Activated CD4-positive, alpha-beta T cell treated with anti-CD3 and anti-CD28 coated beads, Interleukin-2, amount 50 U/mL, for 4 hours (primary cell): ENCODE measurements around the gene SYNE2.
"Not testable (repeated sequence)": the region's sequence is repeated elsewhere in the genome, so short reads cannot be mapped to it uniquely, and the experiment has no call there.

Experiments
- DNase-seq, 2 experiments: peaks; one replicate each; pipeline ENCODE4 v3.0.0-alpha.2; 2020

The SYNE2 gene

GRCh38 chr14:64198486-64198885 is 345.7 kb downstream of the SYNE2 start:
- DNase-seq = no peak

GRCh38 chr14:64200170-64200569 is 347.4 kb downstream of the SYNE2 start:
- DNase-seq = no peak

DNA sequence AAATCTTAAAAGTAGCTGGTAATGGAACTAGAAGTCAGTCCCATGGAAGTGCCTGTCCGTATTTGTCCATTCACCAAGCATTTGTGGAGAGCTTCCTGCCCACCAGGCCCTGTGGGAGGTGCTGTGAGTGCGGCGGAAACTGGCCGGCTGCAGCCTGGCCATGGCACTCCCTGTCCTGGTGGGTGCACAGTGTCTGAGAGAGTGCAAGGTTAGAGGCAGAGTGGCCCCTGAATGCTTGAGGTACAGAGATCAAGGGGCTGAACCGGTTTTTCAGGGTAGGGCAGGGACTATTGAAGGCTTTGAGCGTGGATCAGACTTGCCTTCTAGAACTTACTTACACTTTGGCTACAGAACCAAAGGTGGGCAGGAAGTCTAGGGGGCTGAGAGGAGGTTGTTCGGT is 348.5 kb downstream of the SYNE2 start:
- no peak for DNase-seq

DNA sequence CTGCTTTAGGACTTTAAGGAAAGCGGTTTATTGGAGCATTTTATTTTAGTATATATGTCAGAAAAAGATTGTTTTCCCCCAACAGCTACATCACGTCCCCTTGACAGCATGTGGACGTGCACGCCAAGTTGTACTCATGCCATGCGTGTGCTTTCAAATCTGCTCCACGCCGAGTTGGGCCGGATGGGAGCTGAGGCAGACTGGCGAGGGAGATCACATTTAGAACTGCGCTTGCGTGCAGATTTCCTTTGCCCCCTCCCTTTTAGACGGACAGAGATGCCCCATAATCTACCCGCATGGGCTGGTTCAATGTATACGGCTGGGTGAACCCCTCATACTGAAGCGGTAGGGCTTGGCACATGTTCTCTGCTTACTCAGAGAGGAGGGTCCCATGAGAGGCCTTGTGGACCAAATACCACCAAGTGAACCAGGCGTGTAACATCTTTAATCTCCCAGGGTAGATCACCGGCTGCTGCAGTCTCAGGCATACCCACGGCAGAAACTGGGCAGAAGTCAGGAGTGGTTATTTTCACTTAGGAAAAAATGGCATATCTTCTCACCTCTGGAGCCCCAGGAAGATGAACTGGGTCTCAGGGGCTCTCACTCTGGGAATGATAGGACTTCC is 349.2 kb downstream of the SYNE2 start:
- no peak for DNase-seq

DNA sequence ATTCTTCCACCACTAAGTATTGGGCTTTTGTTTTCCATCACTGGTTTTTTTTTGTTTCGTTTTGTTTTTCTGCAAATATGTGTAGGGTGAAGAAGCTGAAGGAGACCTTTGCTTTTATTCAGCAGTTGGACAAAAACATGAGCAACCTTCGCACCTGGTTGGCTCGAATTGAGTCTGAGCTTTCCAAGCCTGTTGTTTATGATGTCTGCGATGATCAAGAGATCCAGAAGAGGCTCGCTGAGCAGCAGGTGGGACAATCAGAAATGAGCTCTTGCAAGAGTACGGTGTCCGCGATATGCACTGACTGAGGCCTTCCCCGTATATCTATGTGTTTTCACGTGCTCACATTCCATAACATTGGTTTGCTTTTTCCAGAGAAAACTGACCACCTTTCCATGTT is 349.9 kb downstream of the SYNE2 start:
- DNase-seq = no peak

GRCh38 chr14:64203366-64204006 is 350.7 kb downstream of the SYNE2 start:
- DNase-seq = no peak

DNA sequence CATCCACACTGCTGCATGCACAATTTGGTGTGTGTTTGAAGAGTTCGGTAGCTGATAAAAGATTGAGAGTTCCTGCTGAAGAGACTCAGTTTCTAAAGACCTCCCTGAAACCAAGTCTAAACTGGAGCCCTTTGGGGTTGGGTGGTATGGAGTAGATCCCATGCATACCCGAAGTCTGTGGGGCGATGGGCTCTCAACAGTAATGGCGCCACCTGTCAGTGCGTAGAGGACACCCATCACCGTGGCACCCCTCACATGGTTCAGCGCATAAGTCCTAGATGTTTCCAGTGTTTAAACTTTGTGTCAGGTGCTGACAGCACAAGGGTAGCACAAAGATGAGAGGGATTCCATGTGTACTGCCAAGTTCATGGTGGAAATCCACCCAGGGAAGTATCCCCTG is 355.5 kb downstream of the SYNE2 start:
- DNase-seq = no peak

DNA sequence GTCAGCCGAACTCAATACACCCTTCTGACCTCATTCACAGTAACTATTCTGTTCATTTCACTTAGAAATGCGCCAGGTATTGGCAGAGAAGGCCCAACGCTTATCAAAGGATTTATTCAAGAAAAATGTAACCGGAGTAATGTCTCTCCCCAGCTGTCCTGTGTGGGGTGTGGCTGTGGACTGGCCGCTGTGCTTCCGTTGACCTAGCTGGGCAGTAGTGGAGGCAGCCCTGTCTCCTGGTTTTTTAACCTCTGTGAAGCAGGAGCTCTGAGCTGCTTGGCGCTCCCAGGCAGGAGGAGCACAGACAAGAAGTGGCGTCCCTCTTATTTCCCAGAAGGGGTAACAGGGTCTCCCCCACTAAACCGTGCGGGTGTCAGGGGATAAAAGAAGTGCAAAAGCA is 356.2 kb downstream of the SYNE2 start:
- no peak for DNase-seq

DNA sequence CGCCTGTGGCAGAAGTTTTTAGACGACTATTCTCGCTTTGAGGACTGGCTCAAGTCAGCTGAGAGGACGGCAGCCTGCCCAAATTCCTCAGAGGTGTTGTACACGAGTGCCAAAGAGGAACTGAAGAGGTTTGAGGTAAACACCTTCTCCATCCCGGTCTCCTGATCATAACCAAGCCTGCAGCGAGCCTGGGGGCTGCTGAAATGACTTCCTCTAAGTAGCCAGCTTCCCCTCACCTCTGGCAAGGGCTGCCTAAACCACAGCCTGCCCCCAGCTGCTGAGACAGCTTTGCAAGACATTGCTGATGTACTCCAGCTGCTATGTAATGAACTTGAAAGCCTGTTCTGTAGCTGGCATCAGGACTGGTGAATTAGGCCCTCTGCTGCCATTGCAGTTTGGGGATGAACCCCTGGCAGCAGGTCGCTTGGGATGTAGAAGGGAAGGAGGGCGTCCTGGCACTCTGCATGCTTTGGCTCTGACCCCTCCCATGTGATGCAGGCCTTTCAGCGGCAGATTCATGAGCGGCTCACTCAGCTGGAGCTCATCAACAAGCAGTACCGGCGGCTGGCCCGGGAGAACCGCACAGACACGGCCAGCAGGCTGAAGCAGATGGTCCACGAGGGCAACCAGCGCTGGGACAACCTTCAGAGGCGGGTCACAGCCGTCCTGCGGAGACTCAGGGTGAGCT is 356.8 kb downstream of the SYNE2 start:
- DNase-seq = no peak

- no peak for DNase-seq
These were observed 357.4 kb downstream of the SYNE2 start for GRCh38 chr14:64210216-64210615.

DNA sequence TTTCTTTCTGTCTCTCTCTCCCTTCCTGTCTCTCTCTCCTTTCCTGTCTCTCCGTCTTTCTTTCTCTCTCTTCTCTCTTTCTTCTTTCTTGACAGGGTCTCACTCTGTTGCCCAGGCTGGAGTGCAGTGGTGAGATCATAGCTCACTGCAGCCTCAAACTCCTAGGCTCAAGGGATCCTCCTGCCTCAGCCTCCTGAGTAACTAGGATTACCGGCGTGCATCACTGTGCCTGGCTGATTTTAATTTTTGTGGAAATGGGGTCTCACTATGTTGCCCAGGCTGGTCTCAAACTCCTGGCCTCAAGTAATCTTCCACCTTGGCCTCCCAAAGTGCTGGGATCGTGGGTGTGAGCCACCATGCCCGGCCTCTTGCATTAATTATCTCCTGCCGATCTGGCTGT is 358.1 kb downstream of the SYNE2 start:
- not testable (repeated sequence) for DNase-seq

DNA sequence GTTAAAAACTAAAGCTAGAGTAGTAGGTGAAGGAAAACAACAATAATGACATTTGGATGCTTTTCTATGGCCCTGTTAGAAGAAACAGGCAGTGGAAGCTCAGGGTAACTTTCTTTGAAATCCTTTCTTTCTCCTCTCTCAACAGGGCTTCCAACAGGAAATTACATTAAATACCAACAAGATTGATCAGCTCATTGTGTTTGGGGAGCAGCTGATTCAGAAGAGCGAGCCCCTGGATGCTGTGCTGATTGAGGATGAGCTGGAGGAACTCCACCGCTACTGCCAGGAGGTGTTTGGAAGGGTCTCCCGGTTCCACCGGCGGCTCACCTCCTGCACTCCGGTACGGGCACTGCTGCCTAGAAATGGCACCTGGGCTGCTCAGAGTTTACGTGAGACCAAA is 359.9 kb downstream of the SYNE2 start:
- DNase-seq = no peak

GRCh38 chr14:64213086-64213485 is 360.3 kb downstream of the SYNE2 start:
- no peak for DNase-seq

DNA sequence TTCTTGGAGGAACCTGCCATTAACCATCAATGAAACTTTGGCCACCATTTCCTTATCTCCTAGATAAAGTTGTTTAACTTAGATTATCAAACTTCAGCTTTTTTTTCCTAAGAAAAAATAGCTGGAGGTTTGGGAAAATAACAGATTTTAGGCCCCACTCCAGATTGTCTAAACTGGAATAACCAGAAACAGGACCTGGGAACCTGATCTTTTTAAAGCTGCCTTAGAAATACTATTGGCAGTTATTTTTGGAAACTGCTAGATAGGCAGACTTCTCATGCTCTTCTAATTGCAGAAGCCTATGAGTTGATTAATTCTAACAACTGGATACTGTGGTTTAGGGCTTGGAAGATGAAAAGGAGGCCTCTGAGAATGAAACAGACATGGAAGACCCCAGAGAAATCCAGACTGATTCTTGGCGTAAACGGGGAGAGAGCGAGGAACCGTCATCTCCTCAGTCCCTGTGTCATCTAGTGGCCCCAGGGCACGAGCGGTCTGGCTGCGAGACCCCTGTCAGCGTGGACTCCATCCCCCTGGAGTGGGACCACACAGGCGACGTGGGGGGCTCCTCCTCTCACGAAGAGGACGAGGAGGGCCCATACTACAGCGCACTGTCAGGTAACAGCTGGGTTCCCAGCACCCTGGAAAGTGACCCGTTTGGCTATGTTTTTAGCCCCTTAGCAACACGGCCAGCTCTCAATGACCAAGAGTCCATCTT is 361.2 kb downstream of the SYNE2 start:
- DNase-seq = no peak

GRCh38 chr14:64215274-64215673 is 362.5 kb downstream of the SYNE2 start:
- no peak for DNase-seq

DNA sequence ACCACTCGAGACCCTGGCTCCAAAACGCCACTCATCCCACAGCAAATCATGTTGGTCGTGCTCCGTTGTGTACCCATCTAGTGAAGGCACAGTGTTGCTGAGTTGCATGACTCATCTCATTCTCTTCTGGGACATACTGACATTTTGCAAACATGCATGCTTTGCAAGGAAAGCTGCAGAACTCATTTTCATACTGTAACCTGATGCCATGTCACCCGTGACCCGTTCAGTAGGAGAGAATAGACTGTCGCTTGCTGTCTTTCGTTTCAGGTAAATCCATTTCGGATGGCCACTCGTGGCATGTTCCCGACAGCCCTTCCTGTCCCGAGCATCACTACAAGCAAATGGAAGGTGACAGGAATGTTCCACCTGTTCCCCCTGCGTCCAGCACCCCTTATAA is 363.2 kb downstream of the SYNE2 start:
- DNase-seq = no peak

DNA sequence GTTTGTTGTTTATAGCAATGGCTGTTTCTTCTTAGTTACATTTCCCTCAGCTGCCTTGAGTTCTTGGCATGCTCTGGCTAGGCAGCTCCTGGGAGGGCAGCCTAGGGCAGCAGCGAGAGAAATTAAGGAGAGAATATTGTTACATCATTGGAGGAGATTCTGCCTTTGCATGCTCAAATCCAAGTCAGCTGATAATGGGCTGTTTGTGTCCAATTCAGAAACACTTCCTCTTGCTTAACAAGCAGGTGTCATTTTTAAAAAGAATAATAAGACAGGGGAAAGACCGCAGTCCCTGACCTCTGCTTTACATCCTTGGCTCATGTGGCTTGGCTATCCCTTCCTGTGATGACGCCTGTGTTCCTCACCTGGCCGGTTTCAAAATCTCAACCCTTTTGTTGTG is 364.5 kb downstream of the SYNE2 start:
- no peak for DNase-seq

GRCh38 chr14:64217834-64218233 is 365.0 kb downstream of the SYNE2 start:
- DNase-seq = no peak

DNA sequence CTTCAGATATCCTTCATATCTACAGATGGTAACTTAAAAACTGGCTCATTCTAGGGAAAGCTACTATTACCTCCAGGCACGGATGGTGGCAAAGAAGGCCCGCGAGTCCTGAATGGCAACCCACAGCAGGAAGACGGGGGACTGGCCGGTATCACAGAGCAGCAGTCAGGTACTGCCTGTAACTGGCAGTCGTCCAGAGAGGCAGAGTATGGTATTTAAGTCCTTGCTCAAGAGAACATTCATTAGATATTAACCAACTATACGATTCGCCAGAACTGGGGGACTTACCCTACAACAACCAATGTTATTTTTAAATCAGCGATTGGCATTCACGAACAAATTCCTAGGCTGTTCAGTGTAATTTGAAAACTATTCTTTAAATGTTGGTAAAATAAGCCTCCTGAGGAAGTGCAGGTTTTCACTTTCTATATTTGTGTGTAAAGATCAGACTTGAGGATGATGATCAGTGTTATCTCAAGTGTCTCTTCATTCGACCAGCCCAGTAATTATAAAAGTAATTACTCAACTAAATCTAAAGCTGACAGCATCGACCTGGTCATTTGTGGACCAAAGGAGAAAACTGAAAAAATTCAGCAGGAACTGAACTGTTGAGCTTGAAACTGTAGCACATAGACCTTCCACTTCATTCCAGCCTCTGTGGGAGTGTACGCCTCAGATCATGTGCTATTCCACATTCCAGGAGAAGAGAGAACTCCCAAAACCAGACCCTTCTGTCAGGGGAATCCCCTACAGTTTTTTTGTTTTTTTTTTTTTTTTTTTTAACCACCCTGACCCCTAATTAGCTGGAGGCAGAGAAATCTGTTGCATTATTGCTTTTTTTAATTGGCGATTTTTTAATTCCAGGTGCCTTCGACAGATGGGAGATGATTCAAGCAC is 365.8 kb downstream of the SYNE2 start:
- no peak for DNase-seq

- no peak for DNase-seq
These were observed 367.3 kb downstream of the SYNE2 start for GRCh38 chr14:64220056-64220455.

- DNase-seq = no peak
These were observed 367.7 kb downstream of the SYNE2 start for GRCh38 chr14:64220466-64220865.

DNA sequence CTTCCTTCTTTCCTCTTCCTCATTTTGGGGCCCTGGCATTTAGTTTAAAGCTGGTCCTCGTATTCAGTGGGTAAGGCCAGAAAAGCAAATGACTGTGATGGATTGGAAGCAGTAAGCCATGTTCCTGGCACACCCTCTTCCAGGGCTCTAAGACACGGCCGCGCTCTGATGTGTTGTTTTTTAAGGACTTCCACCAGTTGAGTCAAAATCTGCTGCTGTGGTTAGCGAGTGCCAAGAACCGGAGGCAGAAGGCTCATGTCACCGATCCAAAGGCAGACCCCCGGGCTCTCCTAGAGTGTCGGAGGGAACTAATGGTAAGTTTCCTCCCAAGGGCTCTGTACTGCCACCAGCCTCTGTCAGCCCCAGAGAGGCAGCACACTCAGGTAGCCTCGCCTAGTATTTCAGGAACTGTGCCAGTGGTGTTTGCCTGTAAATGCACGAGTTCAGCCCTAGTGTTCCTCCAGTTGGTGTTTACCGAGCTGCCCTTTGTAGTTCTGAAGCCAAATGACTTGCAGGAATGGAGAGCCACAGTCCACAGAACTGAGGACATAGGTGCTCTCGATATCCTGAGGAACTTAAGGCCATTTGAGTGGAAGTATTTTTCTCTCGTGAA is 368.7 kb downstream of the SYNE2 start:
- DNase-seq = no peak
